Neuronal stem cell (in vitro differentiated cells): ENCODE data around the gene ADAMTSL5.

Source experiments
- DNase-seq: peaks from one replicate; pipeline ENCODE4 v3.0.0-alpha.2; 2013; ENCODE audit warnings: low spot score
- H2AFZ ChIP-seq: one replicate; pipeline ENCODE4 v1.6.1; 2013; ENCODE audit warnings: mild to moderate bottlenecking, low read length, inconsistent platforms
- H2AK5ac ChIP-seq: 2 replicates; pipeline ENCODE4 v1.6.1; 2013; ENCODE audit warnings: low read depth, mild to moderate bottlenecking, inconsistent platforms, low read length, moderate library complexity, mixed read lengths
- H2BK120ac ChIP-seq: 2 replicates; pipeline ENCODE4 v1.6.1; 2013; ENCODE audit warnings: low read depth, mild to moderate bottlenecking, inconsistent platforms, low read length, moderate library complexity, mixed read lengths
- H2BK12ac ChIP-seq: one replicate; pipeline ENCODE4 v1.6.1; 2013; ENCODE audit warnings: low read length, inconsistent platforms
- H2BK15ac ChIP-seq: 2 replicates; pipeline ENCODE4 v1.6.1; 2013; ENCODE audit warnings: mild to moderate bottlenecking, low read length, inconsistent platforms, mixed read lengths
- H2BK5ac ChIP-seq: one replicate; pipeline ENCODE4 v1.6.1; 2013; ENCODE audit warnings: inconsistent platforms, mild to moderate bottlenecking, low read length, moderate library complexity
- H3K14ac ChIP-seq: one replicate; pipeline ENCODE4 v1.6.1; 2013; ENCODE audit warnings: low read length, inconsistent platforms
- H3K18ac ChIP-seq: 2 replicates; pipeline ENCODE4 v1.6.1; 2013; ENCODE audit warnings: low read length, inconsistent platforms
- H3K23ac ChIP-seq: 2 replicates; pipeline ENCODE4 v1.6.1; 2013; ENCODE audit warnings: low read depth, mild to moderate bottlenecking, mixed read lengths, low read length, inconsistent platforms; ENCODE audit not compliant: poor library complexity
- H3K27ac ChIP-seq: replicated peaks from 3 replicates; pipeline ENCODE4 v1.5.1; 2013; ENCODE audit warnings: low read length, inconsistent platforms
- H3K27me3 ChIP-seq, 3 experiments: 2 replicates each; pipeline ENCODE4 v1.6.1; 2013; ENCODE audit warnings: low read length in 3 of 3, mild to moderate bottlenecking in 2 of 3, inconsistent platforms in 1 of 3, low read depth in 1 of 3, mixed read lengths in 1 of 3, moderate library complexity in 1 of 3; ENCODE audit not compliant: control insufficient read depth in 3 of 3, insufficient read depth in 3 of 3
- H3K36me3 ChIP-seq, 2 donors: replicated peaks in 1 of 2; 2 replicates each; pipeline ENCODE4 v1.6.1; 2013; ENCODE audit warnings: low read length in 2 of 2; ENCODE audit not compliant: control insufficient read depth in 2 of 2, insufficient read depth in 2 of 2
- H3K4ac ChIP-seq: 2 replicates; pipeline ENCODE4 v1.6.1; 2013; ENCODE audit warnings: inconsistent platforms, mild to moderate bottlenecking, low read length, moderate library complexity
- H3K4me1 ChIP-seq, 2 donors: 1 replicate in 1 of 2; 2 replicates in 1 of 2; pipeline ENCODE4 v1.6.1; 2013; ENCODE audit warnings: low read length in 2 of 2, low read depth in 1 of 2; ENCODE audit not compliant: control insufficient read depth in 2 of 2, insufficient read depth in 1 of 2
- H3K4me2 ChIP-seq: one replicate; pipeline ENCODE4 v1.6.1; 2013; ENCODE audit warnings: mild to moderate bottlenecking, low read length, inconsistent platforms; ENCODE audit not compliant: insufficient read depth, poor library complexity, severe bottlenecking
- H3K4me3 ChIP-seq, 2 donors: 2 replicates each; pipeline ENCODE4 v1.5.1; 2013; ENCODE audit warnings: low read length in 2 of 2, mild to moderate bottlenecking in 2 of 2, inconsistent platforms in 1 of 2, moderate library complexity in 1 of 2
- H3K79me1 ChIP-seq: one replicate; pipeline ENCODE4 v1.6.1; 2013; ENCODE audit warnings: low read depth, mild to moderate bottlenecking, inconsistent platforms, low read length, moderate library complexity
- H3K9ac ChIP-seq: one replicate; pipeline ENCODE4 v1.6.1; 2013; ENCODE audit warnings: mild to moderate bottlenecking, low read depth, low read length, inconsistent platforms; ENCODE audit not compliant: poor library complexity
- H3K9me3 ChIP-seq, 2 donors: replicated peaks in 1 of 2; 2 replicates each; pipeline versions ENCODE3 to v1.6.1; 2013; ENCODE audit warnings: low read length in 2 of 2, mild to moderate bottlenecking in 2 of 2, inconsistent platforms in 1 of 2, low read depth in 1 of 2, mixed read lengths in 1 of 2, moderate library complexity in 1 of 2; ENCODE audit not compliant: control insufficient read depth in 2 of 2, insufficient read depth in 1 of 2
- H4K8ac ChIP-seq: one replicate; pipeline ENCODE4 v1.6.1; 2013; ENCODE audit warnings: low read depth, mild to moderate bottlenecking, inconsistent platforms, low read length, moderate library complexity
- H4K91ac ChIP-seq: one replicate; pipeline ENCODE4 v1.6.1; 2013; ENCODE audit warnings: low read length, low read depth, mild to moderate bottlenecking, inconsistent platforms; ENCODE audit not compliant: poor library complexity
- WGBS, 2 donors: extraction: QIAGEN DNeasy Blood & Tissue Kit; methylation state at CpG; one replicate each; pipeline ENCODE4 v1.1.7; 2013; ENCODE audit warnings: missing lambda C conversion rate in 2 of 2, mixed read lengths in 1 of 2; ENCODE audit not compliant: insufficient read length in 2 of 2, insufficient replicate concordance in 1 of 2; ENCODE audit errors: extremely low coverage in 2 of 2; 5-methylcytosine and 5-hydroxymethylcytosine counted together

The ADAMTSL5 gene

DNA sequence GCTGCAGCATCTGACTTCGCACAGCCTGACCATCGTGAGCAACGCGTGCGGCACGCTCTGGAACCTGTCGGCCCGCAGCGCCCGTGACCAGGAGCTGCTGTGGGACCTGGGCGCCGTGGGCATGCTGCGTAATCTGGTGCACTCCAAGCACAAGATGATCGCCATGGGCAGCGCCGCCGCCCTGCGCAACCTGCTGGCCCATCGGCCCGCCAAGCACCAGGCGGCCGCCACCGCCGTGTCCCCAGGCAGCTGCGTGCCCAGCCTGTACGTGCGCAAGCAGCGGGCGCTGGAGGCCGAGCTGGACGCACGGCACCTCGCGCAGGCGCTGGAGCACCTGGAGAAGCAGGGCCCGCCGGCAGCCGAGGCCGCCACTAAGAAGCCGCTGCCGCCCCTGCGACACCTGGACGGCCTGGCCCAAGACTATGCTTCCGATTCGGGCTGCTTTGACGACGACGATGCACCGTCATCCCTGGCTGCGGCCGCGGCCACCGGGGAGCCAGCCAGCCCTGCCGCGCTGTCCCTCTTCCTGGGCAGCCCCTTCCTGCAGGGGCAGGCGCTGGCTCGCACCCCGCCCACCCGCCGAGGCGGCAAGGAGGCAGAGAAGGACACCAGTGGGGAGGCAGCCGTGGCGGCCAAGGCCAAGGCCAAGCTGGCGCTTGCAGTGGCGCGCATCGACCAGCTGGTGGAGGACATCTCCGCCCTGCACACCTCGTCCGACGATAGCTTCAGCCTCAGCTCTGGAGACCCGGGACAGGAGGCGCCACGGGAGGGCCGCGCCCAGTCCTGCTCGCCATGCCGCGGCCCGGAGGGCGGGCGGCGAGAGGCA is 47.4 kb downstream of the ADAMTSL5 start:
- no peak overlapping the region for H3K4ac ChIP-seq
- H3K27me3 ChIP-seq, result peaks cover 0 to 59% (median 50%) of the 10 kb centered on the region in 3 experiments
- H3K36me3 ChIP-seq, result peaks cover 5 to 70% of the 10 kb centered on the region in 2 donors
- no peak overlapping the region for H2AFZ ChIP-seq
- peaks cover 23% of the 10 kb centered on the region for H3K79me1 ChIP-seq
- H2BK120ac ChIP-seq, result no peak overlapping the region
- H3K27ac ChIP-seq, result no peak overlapping the region
- H3K14ac ChIP-seq, result peak overlapping the region; percentile 98
- H3K4me2 ChIP-seq, result no peak overlapping the region
- H3K9ac ChIP-seq, result peak overlapping the region; percentile 90
- H2BK12ac ChIP-seq, result peak overlapping the region; percentile 41
- H3K9me3 ChIP-seq, result peaks cover 0 to 11% of the 10 kb centered on the region in 2 donors
- H4K91ac ChIP-seq, result no peak overlapping the region
- H3K23ac ChIP-seq, result peak overlapping the region; percentile 98
- H3K4me3 ChIP-seq, result peak overlapping the region in 1 of 2 donors; percentile 38
- H3K18ac ChIP-seq, result peak overlapping the region; percentile 80
- peaks cover 0 to 15% of the 10 kb centered on the region in 2 donors for H3K4me1 ChIP-seq
- WGBS, 2 donors, result no CpG with 5 or more reads among the region's 83 CpGs
- H4K8ac ChIP-seq, result no peak overlapping the region
- no peak overlapping the region for H2BK5ac ChIP-seq
- DNase-seq, result no peak
- no peak overlapping the region for H2BK15ac ChIP-seq
- peak overlapping the region; percentile 46 for H2AK5ac ChIP-seq

DNA sequence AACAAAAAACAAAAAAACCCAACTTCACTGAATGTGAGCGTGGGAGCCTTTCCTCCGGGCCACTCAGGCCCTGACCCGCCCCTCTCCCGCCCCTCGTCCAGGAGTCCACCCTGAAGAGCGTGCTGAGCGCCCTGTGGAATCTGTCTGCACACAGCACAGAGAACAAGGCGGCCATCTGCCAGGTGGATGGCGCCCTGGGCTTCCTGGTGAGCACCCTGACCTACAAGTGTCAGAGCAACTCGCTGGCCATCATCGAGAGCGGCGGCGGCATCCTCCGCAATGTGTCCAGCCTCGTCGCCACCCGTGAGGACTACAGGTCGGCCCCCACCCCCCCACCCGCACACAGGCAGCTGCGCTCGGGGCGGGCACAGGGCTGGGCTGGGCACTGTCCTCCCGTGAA is 51.0 kb downstream of the ADAMTSL5 start:
- Histone ChIP-seq H2BK5ac (no peak overlapping the region), H3K18ac (no peak overlapping the region), H3K4me3 (no peak overlapping the region), H3K23ac (no peak overlapping the region), H3K14ac (no peak overlapping the region), H2AFZ (no peak overlapping the region), H4K91ac (no peak overlapping the region), H3K4me2 (no peak overlapping the region), H3K36me3 (peaks cover 31 to 88% of the 10 kb centered on the region in 2 donors), H3K27me3 (peaks cover 0 to 25% (median 18%) of the 10 kb centered on the region in 3 experiments), H3K4me1 (peaks cover 0 to 3% of the 10 kb centered on the region in 2 donors), H3K9me3 (peaks cover 0 to 7% of the 10 kb centered on the region in 2 donors), H2AK5ac (no peak overlapping the region), H4K8ac (no peak overlapping the region), H3K4ac (no peak overlapping the region), H2BK12ac (no peak overlapping the region), H3K9ac (no peak overlapping the region), H3K79me1 (peaks cover 11% of the 10 kb centered on the region), H3K27ac (no peak overlapping the region), H2BK15ac (no peak overlapping the region), H2BK120ac (no peak overlapping the region)
- DNase-seq, result no peak
- WGBS, 2 donors, result no CpG with 5 or more reads among the region's 24 CpGs

DNA sequence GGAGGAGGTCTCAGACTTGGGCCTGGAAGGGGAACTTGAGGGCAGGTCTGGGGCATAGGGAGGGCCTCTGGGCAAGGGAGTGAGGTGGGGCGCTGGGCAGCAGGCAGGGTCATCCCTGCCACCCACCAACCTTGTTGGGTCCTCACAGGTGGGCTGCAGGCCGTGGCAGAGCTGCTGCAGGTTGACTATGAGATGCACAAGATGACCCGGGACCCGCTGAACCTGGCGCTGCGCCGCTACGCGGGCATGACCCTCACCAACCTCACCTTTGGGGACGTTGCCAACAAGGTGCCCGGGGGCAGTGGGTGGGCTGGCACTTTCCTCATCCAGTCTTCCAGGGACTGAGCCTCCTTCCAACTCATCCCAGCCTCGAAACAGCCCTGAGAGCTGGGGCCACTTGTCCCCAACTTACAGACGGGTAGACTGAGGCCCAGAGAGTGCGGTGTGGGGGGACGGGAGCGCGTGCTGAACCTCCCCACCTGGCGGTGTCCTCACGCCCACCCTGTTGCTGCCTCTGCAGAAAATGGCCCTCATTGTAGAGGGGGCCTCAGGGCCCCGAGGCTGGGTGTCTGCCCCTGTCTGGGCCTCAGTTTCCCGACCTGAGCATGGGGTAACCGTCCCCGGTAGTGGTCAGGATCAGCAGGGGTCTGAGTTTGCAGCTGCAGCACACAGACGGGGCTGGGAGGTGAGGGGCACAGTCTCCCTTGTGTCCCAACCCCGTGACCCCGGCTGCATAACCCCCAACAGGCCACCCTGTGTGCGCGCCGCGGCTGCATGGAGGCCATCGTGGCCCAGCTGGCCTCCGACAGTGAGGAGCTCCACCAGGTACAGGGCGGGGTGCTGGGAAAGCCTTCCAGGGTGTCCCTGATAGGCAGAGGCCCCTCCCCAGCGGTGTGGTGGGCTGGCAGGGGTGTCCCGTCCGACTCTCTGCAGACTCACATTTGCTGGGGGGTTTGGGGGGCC is 52.5 kb downstream of the ADAMTSL5 start:
- no peak overlapping the region for H3K9ac ChIP-seq
- H4K8ac ChIP-seq, result no peak overlapping the region
- no peak overlapping the region for H3K14ac ChIP-seq
- no CpG with 5 or more reads among the region's 36 CpGs for WGBS, 2 donors
- H3K23ac ChIP-seq, result no peak overlapping the region
- H3K18ac ChIP-seq, result no peak overlapping the region
- no peak overlapping the region for H2BK5ac ChIP-seq
- H3K27ac ChIP-seq, result no peak overlapping the region
- H3K9me3 ChIP-seq, result peaks cover 0 to 3% of the 10 kb centered on the region in 2 donors
- no peak overlapping the region for H2BK120ac ChIP-seq
- H3K4ac ChIP-seq, result no peak overlapping the region
- no peak overlapping the region for H2AFZ ChIP-seq
- H3K4me1 ChIP-seq, result no peaks in the 10 kb centered on the region
- peaks cover 33 to 89% of the 10 kb centered on the region in 2 donors for H3K36me3 ChIP-seq
- H2AK5ac ChIP-seq, result no peak overlapping the region
- H4K91ac ChIP-seq, result no peak overlapping the region
- no peak overlapping the region for H2BK15ac ChIP-seq
- DNase-seq, result no peak
- peaks cover 0 to 10% (median 3%) of the 10 kb centered on the region in 3 experiments for H3K27me3 ChIP-seq
- peaks cover 11% of the 10 kb centered on the region for H3K79me1 ChIP-seq
- no peak overlapping the region for H2BK12ac ChIP-seq
- no peak overlapping the region for H3K4me2 ChIP-seq
- H3K4me3 ChIP-seq, result no peak overlapping the region
